Smooth muscle cell (in vitro differentiated cells): ENCODE measurements around the gene COPA. TPM values are rescaled to one million over a fixed set of nuclear protein-coding genes. Genes with fewer than 3 reads are reported as not detected.

Experiments
- DNase-seq: peaks from one replicate; lab custom pipeline; 2025; ENCODE audit not compliant: unreplicated experiment; lab: John Stamatoyannopoulos, UW
- H2AFZ ChIP-seq: fragments of 200-600 bp; sonication (generic); 2 replicates; pipeline ENCODE4 v1.6.0; 2016; ENCODE audit warnings: antibody characterized with exemption, low read depth, mild to moderate bottlenecking
- H3F3A ChIP-seq: fragments of 200-600 bp; sonication (generic); 2 replicates; pipeline ENCODE4 v1.6.0; 2017; ENCODE audit warnings: antibody characterized with exemption, low read depth
- H3K27ac ChIP-seq: fragments of 200-600 bp; sonication (generic); 2 replicates; pipeline ENCODE4 v1.5.1; 2016; ENCODE audit warnings: low read depth, mild to moderate bottlenecking
- H3K27me3 ChIP-seq: fragments of 200-600 bp; sonication (generic); 2 replicates; pipeline ENCODE4 v1.6.1; 2016; ENCODE audit warnings: low read depth, mild to moderate bottlenecking
- H3K36me3 ChIP-seq: fragments of 200-600 bp; sonication (generic); 2 replicates; pipeline ENCODE4 v1.5.1; 2016; ENCODE audit warnings: low read depth
- H3K4me1 ChIP-seq: fragments of 200-600 bp; sonication (generic); 2 replicates; pipeline ENCODE4 v1.5.1; 2016; ENCODE audit warnings: low read depth
- H3K4me2 ChIP-seq: fragments of 200-600 bp; sonication (generic); 2 replicates; pipeline ENCODE4 v1.6.0; 2016; ENCODE audit warnings: mild to moderate bottlenecking
- H3K4me3 ChIP-seq: fragments of 200-600 bp; sonication (generic); 2 replicates; pipeline ENCODE4 v1.5.1; 2016; ENCODE audit warnings: mild to moderate bottlenecking
- H3K79me2 ChIP-seq: fragments of 200-600 bp; sonication (generic); 2 replicates; pipeline ENCODE4 v1.6.0; 2016; ENCODE audit warnings: low read depth, mild to moderate bottlenecking
- H3K9ac ChIP-seq: fragments of 200-600 bp; sonication (generic); 2 replicates; pipeline ENCODE4 v1.6.0; 2016; ENCODE audit warnings: low read depth
- H3K9me3 ChIP-seq: fragments of 200-600 bp; sonication (generic); replicated peaks from 2 replicates; pipeline ENCODE4 v1.5.1; 2016; ENCODE audit warnings: low read depth
- H4K20me1 ChIP-seq: fragments of 200-600 bp; sonication (generic); 2 replicates; pipeline ENCODE4 v1.6.0; 2016; ENCODE audit warnings: low read depth
- WGBS: methylation state at CpG from one replicate; pipeline ENCODE4 v1.1.7; 2016; ENCODE audit warnings: low lambda C conversion rate; 5-methylcytosine and 5-hydroxymethylcytosine counted together
- polyA plus RNA-seq: library from polyadenylated mRNA; unstranded; fragments of >200 nt; fragmentation: Nextera tagmentation; extraction: Ambion mirVana; gene quantifications from 2 replicates; pipeline ENCODE4 v1.2.1, GENCODE V29; 2016
- total RNA-seq: library from RNA; depleted of rRNA; stranded (reverse); fragments of >200 nt; gene quantifications from 2 replicates; pipeline ENCODE4 v1.2.3, GENCODE V29; 2014
- TF ChIP-seq, protein P1 (sequence below): fragments of 200-600 bp; sonication (generic); IDR thresholded peaks from 2 replicates; pipeline ENCODE4 v1.5.1; 2017; ENCODE audit warnings: borderline replicate concordance, mild to moderate bottlenecking, antibody characterized with exemption; ENCODE audit not compliant: insufficient read depth, poor library complexity, severe bottlenecking

Gene COPA
- total and polyA plus RNA-seq, 2 experiments from 2014 or later: 171 to 196 TPM

DNA sequence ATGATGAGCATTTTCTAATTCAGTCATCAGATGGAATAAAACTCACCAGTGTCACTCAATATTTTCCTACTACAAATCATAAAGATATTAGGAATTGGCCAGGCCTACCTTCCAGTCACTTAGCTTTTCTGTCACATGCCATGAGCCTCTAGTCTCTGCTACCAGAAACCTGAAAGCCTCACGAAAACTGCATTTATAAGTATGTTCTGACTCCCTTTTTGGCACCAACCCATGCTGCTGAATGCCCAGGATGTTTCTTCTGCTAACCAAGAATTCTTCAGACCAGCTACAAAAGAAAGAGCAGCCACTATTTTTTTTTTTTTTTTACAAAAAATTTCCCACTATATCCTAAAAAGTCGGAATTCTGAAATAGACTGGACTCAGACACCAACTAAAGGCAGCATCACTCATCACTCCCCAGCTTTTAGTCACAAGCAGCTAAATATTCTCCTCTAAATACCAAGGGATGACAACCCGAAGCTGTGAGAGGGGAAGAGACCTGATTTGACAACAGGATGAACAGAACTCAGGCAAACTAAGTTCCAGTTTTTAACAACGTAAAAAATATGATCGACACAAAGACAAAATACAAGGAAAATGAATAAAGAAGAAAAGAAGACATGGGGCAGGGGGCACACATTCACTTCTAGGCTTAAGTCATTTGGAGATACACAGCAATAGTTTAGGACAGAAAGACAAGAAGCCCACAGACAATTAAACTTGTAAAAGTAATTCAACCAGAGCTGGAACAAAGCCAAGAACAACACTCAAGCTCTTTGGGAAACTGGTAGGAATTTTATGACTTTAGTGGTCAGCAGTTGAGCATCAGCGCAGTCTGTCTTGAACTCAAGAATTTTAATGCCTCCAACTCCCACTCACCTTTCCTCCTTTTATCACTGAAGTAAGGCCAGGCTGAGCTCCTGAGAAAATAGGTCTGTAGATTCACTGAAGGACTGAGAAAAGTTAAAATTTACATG lies 82.4 kb downstream of the COPA start:
- Histone ChIP-seq H3K4me1 (peaks cover 34% of the 10 kb centered on the region), H3K36me3 (no peaks in the 10 kb centered on the region), H3K4me3 (peak overlapping the region; percentile 74), H3K9me3 (no peaks in the 10 kb centered on the region), H3K4me2 (peak overlapping the region; percentile 93), H3K79me2 (peaks cover 35% of the 10 kb centered on the region), H4K20me1 (peaks cover 53% of the 10 kb centered on the region), H3K27me3 (no peaks in the 10 kb centered on the region), H3K9ac (peak overlapping the region; percentile 99), H3F3A (peaks cover 23% of the 10 kb centered on the region), H2AFZ (no peak overlapping the region), H3K27ac (peak overlapping the region; percentile 100)
- 22% methylated on average over 6 of the region's 6 CpGs for WGBS
- no peak for DNase-seq
- TF ChIP-seq, protein P1, sequence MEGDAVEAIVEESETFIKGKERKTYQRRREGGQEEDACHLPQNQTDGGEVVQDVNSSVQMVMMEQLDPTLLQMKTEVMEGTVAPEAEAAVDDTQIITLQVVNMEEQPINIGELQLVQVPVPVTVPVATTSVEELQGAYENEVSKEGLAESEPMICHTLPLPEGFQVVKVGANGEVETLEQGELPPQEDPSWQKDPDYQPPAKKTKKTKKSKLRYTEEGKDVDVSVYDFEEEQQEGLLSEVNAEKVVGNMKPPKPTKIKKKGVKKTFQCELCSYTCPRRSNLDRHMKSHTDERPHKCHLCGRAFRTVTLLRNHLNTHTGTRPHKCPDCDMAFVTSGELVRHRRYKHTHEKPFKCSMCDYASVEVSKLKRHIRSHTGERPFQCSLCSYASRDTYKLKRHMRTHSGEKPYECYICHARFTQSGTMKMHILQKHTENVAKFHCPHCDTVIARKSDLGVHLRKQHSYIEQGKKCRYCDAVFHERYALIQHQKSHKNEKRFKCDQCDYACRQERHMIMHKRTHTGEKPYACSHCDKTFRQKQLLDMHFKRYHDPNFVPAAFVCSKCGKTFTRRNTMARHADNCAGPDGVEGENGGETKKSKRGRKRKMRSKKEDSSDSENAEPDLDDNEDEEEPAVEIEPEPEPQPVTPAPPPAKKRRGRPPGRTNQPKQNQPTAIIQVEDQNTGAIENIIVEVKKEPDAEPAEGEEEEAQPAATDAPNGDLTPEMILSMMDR: no peak

DNA sequence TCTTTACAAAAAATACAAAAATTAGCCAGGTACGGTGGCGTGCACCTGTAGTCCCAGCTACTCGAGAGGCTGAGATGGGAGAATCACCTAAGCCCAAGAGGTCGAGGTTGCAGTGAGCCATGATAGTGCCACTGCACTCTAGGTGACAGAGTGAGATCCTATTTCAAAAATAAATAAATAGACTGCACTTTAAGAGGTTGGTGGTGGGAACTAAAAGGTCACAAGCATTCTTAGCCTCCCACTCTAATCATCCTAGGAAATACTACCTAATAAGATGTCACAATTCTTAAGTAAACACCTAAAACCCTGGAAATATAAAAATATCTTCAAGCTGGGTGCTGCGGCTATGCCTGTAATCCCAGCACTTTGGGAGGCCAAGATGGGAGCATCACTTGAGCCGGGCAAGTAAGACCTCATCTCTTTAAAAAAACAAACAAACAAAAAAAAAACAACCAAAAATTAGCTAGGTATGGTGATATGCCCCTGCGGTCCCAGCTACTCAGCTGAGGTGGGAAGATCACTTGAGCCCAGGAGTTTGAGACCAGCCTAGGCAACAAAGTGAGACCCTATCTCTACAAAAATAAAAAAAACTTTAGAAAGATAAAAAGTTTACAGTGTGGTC lies 84.8 kb downstream of the COPA start:
- Histone ChIP-seq H3K4me3 (no peak overlapping the region), H3K27me3 (no peaks in the 10 kb centered on the region), H4K20me1 (peaks cover 76% of the 10 kb centered on the region), H3K79me2 (peaks cover 47% of the 10 kb centered on the region), H3K27ac (no peak overlapping the region), H3K4me1 (peaks cover 34% of the 10 kb centered on the region), H3K9me3 (no peaks in the 10 kb centered on the region), H3K4me2 (peak overlapping the region; percentile 1), H3K9ac (no peak overlapping the region), H2AFZ (no peak overlapping the region), H3K36me3 (no peaks in the 10 kb centered on the region), H3F3A (peaks cover 23% of the 10 kb centered on the region)
- DNase-seq: no peak
- TF ChIP-seq, protein P1: no peak
- 73% methylated on average over 7 of the region's 7 CpGs for WGBS

DNA sequence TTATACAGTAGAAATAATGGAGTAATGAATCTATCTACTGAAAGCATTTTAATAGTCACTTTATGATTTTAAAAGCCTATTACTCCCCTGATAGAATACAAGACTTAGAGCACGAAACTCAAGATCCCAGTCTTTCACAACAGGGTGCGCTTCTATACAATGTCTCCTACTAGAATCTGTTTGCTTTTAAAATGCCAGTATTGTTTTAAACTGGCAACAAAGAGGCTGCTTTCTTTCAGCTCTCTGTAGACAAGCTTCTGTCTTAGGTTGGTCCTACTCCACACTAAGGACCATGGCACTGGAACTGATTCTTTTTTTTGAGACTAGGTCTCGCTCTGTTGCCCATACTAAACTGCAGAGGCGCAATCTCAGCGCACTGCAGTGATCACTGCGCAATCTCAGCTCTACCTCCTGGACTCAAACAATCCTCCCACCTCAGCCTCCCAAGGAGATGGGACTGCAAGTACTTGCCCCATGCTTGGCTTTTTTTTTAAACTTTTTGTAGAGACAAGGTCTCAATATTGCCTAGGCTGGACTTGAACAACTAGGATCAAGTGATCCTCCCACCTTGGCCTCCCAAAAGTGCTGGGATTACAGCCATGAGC lies 85.5 kb downstream of the COPA start:
- H3K79me2 ChIP-seq: peaks cover 50% of the 10 kb centered on the region

More for the DNA sequence above, 85.5 kb downstream of the COPA start:
- Histone ChIP-seq H3K36me3 (no peaks in the 10 kb centered on the region), H3F3A (peaks cover 27% of the 10 kb centered on the region), H3K9ac (no peak overlapping the region), H3K4me3 (no peak overlapping the region), H3K4me1 (peaks cover 34% of the 10 kb centered on the region), H3K27me3 (no peaks in the 10 kb centered on the region), H4K20me1 (peaks cover 83% of the 10 kb centered on the region), H3K9me3 (no peaks in the 10 kb centered on the region), H2AFZ (no peak overlapping the region), H3K4me2 (peak overlapping the region; percentile 53), H3K27ac (no peak overlapping the region)
- no peak for DNase-seq
- WGBS: 97% methylated on average over 6 of the region's 6 CpGs
- TF ChIP-seq, protein P1: no peak
